Midbrain (tissue), 1 donor: Measurements from ENCODE around the gene PSMG3.

ENCODE experiments used
- DNase-seq: peaks from one replicate; lab custom pipeline; 2025; lab: John Stamatoyannopoulos, UW

Gene PSMG3

GRCh38 chr7:1544896-1545416, 24.9 kb downstream of the PSMG3 start:
- no peak for DNase-seq

GRCh38 chr7:1544178-1544895, 25.5 kb downstream of the PSMG3 start:
- DNase-seq: no peak

GRCh38 chr7:1543826-1544177, 26.0 kb downstream of the PSMG3 start:
- no peak for DNase-seq

- DNase-seq: no peak
These were observed 26.7 kb downstream of the PSMG3 start for GRCh38 chr7:1542841-1543747.

GRCh38 chr7:1542329-1542728, 27.5 kb downstream of the PSMG3 start:
- no peak for DNase-seq

GRCh38 chr7:1541431-1542162, 28.2 kb downstream of the PSMG3 start:
- DNase-seq: no peak

- DNase-seq: no peak
These were observed 29.0 kb downstream of the PSMG3 start for GRCh38 chr7:1540776-1541271.

- no peak for DNase-seq
These were observed 29.7 kb downstream of the PSMG3 start for GRCh38 chr7:1539882-1540775.

- no peak for DNase-seq
These were observed 30.5 kb downstream of the PSMG3 start for GRCh38 chr7:1539181-1539881.

- no peak for DNase-seq
These were observed 31.2 kb downstream of the PSMG3 start for GRCh38 chr7:1538544-1539180.

- peak; percentile 45 for DNase-seq
These were observed 32.1 kb downstream of the PSMG3 start for GRCh38 chr7:1537535-1538412.

GRCh38 chr7:1536743-1537534, 32.9 kb downstream of the PSMG3 start:
- DNase-seq: peak; percentile 42

- DNase-seq: no peak
These were observed 33.4 kb downstream of the PSMG3 start for GRCh38 chr7:1536455-1536742.

- no peak for DNase-seq
These were observed 34.0 kb downstream of the PSMG3 start for GRCh38 chr7:1535701-1536454.

GRCh38 chr7:1535100-1535458, 34.8 kb downstream of the PSMG3 start:
- DNase-seq: no peak

GRCh38 chr7:1534330-1535099, 35.3 kb downstream of the PSMG3 start:
- DNase-seq: no peak
